Upper lobe of left lung (tissue), 6 donors: ENCODE results near the gene SLC19A1. TPM values are rescaled to one million over a fixed set of nuclear protein-coding genes. Genes with fewer than 3 reads are reported as not detected.

Source experiments
- ATAC-seq, 2 donors: fragments of 200-7000 bp; cut with Tn5 transposase; one replicate each; pipeline ENCODE4 v1.9.1; 2022; ENCODE audit warnings: mild to moderate bottlenecking in 2 of 2, moderate library complexity in 2 of 2; ENCODE audit not compliant: low FRiP score in 2 of 2
- DNase-seq, 2 donors: peaks; one replicate each; pipeline ENCODE4 v3.0.0-alpha.2; 2019 to 2020
- H3K27ac ChIP-seq, 4 donors: fragments of 200-600 bp; sonication (generic); one replicate each; pipeline ENCODE4 v1.5.1; 2016 to 2019
- H3K27me3 ChIP-seq, 4 donors: fragments of 200-600 bp; sonication (generic); one replicate each; pipeline ENCODE4 v1.5.1; 2017 to 2019
- H3K36me3 ChIP-seq, 4 donors: fragments of 200-600 bp; sonication (generic); one replicate each; pipeline ENCODE4 v1.5.1; 2016 to 2019
- H3K4me1 ChIP-seq, 4 donors: fragments of 200-600 bp; sonication (generic); one replicate each; pipeline ENCODE4 v1.5.1; 2018 to 2019
- H3K4me3 ChIP-seq, 4 donors: fragments of 200-600 bp; sonication (generic); one replicate each; pipeline ENCODE4 v1.5.1; 2017 to 2019; ENCODE audit warnings: mild to moderate bottlenecking in 2 of 4, moderate library complexity in 1 of 4
- H3K9me3 ChIP-seq, 4 donors: fragments of 200-600 bp; sonication (generic); one replicate each; pipeline ENCODE4 v1.5.1; 2018 to 2019
- EP300 ChIP-seq, 4 donors: sonication (generic); formaldehyde crosslinking; IDR thresholded peaks; one replicate each; pipeline ENCODE4 v1.5.1; 2017; ENCODE audit warnings: antibody characterized with exemption in 4 of 4, control low read depth in 2 of 4
- POLR2A ChIP-seq, 4 donors: fragments of 450-650 bp; IDR thresholded peaks; one replicate each; pipeline ENCODE4 v1.5.1; 2016 to 2017; ENCODE audit warnings: antibody characterized with exemption in 4 of 4, mild to moderate bottlenecking in 2 of 4
- POLR2AphosphoS5 ChIP-seq, 2 donors: sonication (generic); formaldehyde crosslinking; IDR thresholded peaks; one replicate each; pipeline ENCODE4 v1.5.1; 2017; ENCODE audit warnings: antibody characterized with exemption in 2 of 2
- WGBS, 2 donors: methylation state at CpG; one replicate each; pipeline ENCODE4 v1.1.5; 2017 to 2018; 5-methylcytosine and 5-hydroxymethylcytosine counted together
- total RNA-seq, 6 donors: library from RNA; depleted of rRNA in 4 of 6; stranded (reverse); fragments of >200 nt in 4 of 6; gene quantifications; one replicate each; pipeline versions ENCODE4 v1.1.0 to v1.2.1, GENCODE V29; 2016 to 2021
- TF ChIP-seq, protein P1 (sequence below), 6 experiments: fragments of 450-650 bp in 4 of 6; fragments of 200-600 bp in 2 of 6; sonication (generic) in 2 of 6; IDR thresholded peaks; one replicate each; pipeline ENCODE4 v1.5.1; 2016 to 2019; ENCODE audit warnings: antibody characterized with exemption in 6 of 6
- donor health status: DM: no; HTN: no; CAD: no; lungs with moderate emphysema.
- donor health status: DM: no; HTN: yes; CAD: no; lungs with severe emphysema.

Gene SLC19A1
- total RNA-seq, 6 donors from 2014 or later = 36.4 to 75.6 (median 49.9) TPM

DNA sequence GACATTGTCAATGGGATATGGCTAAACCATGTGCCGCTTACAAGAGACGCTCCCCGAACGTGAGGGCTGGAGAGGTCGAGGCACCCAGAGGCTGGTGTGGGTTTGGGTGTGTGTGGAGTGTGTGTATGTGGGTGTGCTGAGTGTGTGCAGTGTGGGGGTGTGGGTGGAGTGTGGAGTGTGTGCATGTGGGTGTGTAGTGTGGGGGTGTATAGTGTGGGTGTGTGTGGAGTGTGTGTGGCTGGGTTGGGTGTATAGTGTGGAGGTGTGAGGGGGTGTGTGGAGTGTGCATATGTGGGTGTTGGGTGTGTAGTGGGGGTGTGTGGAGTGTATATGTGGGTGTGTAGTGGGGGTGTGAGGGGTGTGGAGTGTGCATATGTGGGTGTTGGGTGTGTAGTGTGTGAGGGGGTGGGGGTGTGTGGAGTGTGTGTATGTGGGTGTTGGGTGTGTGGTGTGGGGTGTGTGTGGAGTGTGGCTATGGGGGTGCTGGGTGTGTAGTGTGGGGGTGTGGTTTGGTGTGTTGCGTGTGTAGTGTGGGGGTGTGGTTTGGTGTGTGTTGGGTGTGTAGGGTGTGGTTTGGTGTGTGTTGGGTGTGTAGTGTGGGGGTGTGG lies 42.2 kb downstream of the SLC19A1 start:
- H3K4me1 ChIP-seq = no peaks in the 10 kb centered on the region
- TF ChIP-seq EP300 (IDR thresholded peaks at IDR 0.05) (no peak), POLR2AphosphoS5 (IDR thresholded peaks at IDR 0.05) (no peak), POLR2A (IDR thresholded peaks at IDR 0.05) (no peak)
- TF ChIP-seq, protein P1, sequence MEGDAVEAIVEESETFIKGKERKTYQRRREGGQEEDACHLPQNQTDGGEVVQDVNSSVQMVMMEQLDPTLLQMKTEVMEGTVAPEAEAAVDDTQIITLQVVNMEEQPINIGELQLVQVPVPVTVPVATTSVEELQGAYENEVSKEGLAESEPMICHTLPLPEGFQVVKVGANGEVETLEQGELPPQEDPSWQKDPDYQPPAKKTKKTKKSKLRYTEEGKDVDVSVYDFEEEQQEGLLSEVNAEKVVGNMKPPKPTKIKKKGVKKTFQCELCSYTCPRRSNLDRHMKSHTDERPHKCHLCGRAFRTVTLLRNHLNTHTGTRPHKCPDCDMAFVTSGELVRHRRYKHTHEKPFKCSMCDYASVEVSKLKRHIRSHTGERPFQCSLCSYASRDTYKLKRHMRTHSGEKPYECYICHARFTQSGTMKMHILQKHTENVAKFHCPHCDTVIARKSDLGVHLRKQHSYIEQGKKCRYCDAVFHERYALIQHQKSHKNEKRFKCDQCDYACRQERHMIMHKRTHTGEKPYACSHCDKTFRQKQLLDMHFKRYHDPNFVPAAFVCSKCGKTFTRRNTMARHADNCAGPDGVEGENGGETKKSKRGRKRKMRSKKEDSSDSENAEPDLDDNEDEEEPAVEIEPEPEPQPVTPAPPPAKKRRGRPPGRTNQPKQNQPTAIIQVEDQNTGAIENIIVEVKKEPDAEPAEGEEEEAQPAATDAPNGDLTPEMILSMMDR (IDR thresholded peaks at IDR 0.05) = no peak
- no peak overlapping the region for H3K4me3 ChIP-seq
- H3K27me3 ChIP-seq = no peaks in the 10 kb centered on the region
- H3K9me3 ChIP-seq = no peaks in the 10 kb centered on the region
- peak in 1 of 2 donors; percentile 12 for DNase-seq
- peaks cover 0 to 34% (median 15%) of the 10 kb centered on the region in 4 donors for H3K36me3 ChIP-seq
- 88 to 97% methylated on average over 6 of the region's 6 CpGs for WGBS, 2 donors
- no peak overlapping the region for H3K27ac ChIP-seq
- ATAC-seq = no peak

DNA sequence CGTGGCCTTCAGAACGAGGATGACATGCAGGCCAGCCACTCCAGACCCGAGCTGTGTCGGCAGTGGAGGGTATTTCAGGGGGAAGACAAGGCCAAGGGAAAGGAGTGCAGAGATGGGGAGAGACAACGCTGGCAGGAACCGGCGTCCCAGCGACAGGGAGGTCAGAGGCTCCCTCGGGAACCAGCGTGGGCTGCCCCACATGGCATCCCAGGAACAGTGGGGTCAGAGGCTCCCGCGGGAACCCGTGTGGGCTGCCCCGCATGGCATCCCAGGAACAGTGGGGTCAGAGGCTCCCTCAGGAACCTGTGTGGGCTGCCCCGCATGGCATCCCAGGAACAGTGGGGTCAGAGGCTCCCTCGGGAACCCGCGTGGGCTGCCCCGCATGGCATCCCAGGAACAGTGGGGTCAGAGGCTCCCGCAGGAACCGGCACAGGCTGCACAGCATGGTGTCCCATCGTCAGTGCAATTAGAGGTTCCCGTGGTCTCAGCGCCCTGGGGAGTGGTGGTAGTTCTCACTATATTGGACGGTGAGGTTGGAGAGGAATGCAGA lies 43.0 kb downstream of the SLC19A1 start:
- WGBS, 2 donors = 92 to 93% methylated on average over 17 to 25 of the region's 25 CpGs
- Histone ChIP-seq H3K4me1 (no peaks in the 10 kb centered on the region), H3K27ac (no peak overlapping the region), H3K4me3 (no peak overlapping the region), H3K9me3 (no peaks in the 10 kb centered on the region), H3K27me3 (no peaks in the 10 kb centered on the region), H3K36me3 (peaks cover 0 to 37% (median 17%) of the 10 kb centered on the region in 4 donors)
- ATAC-seq (no peak), DNase-seq (peak in 1 of 2 donors; percentile 60)
- TF ChIP-seq POLR2AphosphoS5 (IDR thresholded peaks at IDR 0.05) = no peak
- TF ChIP-seq POLR2A (IDR thresholded peaks at IDR 0.05) = no peak
- TF ChIP-seq, protein P1 (IDR thresholded peaks at IDR 0.05) = no peak
- TF ChIP-seq EP300 (IDR thresholded peaks at IDR 0.05) = no peak

DNA sequence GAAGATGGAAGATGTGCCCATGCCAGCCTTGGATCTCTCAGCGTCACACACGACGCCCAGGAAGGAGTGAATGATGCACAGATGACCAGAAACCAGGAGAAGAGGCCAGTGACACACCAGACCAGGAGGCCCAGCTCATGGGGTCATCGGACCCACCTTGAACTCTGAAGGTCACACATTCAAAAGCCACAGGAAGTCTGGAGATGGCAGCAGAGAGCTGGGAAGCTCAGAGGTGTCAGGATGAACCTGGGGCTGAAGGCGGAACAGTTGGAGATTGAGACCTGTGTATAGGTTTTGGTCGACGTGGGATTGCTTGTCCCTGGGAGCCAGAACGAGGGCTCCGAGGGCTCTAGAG lies 43.6 kb downstream of the SLC19A1 start:
- no peaks in the 10 kb centered on the region for H3K9me3 ChIP-seq
- peaks cover 0 to 37% (median 18%) of the 10 kb centered on the region in 4 donors for H3K36me3 ChIP-seq
- no peaks in the 10 kb centered on the region for H3K27me3 ChIP-seq
- H3K27ac ChIP-seq = no peak overlapping the region
- DNase-seq = no peak
- no peaks in the 10 kb centered on the region for H3K4me1 ChIP-seq
- TF ChIP-seq POLR2AphosphoS5 (IDR thresholded peaks at IDR 0.05) (no peak), POLR2A (IDR thresholded peaks at IDR 0.05) (no peak), EP300 (IDR thresholded peaks at IDR 0.05) (no peak)
- TF ChIP-seq, protein P1 (IDR thresholded peaks at IDR 0.05) = no peak
- H3K4me3 ChIP-seq = no peak overlapping the region
- 87 to 91% methylated on average over 9 of the region's 9 CpGs for WGBS, 2 donors
- ATAC-seq = no peak

DNA sequence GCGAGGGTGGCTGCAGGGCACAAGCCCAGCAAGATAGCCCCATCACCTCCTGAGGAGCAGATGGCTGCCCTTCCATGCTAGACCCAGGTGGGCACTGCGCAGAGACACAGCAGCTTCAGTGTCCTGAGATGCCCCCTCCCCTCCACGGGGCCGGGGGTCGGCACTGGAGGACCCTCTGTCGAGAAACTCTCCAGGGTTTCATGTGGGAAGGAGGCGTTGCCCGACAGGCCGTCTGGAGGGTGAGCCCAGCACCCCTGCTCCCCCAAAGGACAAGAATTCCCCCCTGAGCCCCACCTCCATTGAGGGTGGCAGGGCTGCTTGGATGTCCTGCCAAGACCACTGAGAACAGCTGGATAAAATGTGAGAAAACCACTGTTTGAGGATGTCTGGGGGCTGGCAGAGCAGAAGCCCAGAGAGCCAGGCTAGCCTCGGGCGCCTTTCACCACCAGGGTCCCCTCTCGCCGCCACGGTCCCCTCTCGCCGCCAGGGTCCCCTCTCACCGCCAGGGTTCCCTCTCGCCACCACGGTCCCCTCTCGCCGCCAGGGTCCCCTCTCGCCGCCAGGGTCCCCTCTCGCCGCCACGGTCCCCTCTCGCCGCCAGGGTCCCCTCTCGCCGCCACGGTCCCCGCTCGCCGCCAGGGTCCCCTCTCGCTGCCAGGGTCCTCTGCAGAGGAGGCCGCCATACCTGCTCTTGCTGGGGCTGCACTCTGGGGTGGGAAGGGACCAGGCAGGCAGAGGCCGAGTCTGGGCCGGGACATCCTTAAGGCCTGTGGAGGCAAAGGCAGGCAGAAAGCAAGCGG lies 44.2 kb downstream of the SLC19A1 start:
- Histone ChIP-seq H3K27me3 (no peaks in the 10 kb centered on the region), H3K36me3 (peaks cover 0 to 37% (median 18%) of the 10 kb centered on the region in 4 donors), H3K4me1 (no peaks in the 10 kb centered on the region), H3K4me3 (no peak overlapping the region), H3K27ac (no peak overlapping the region), H3K9me3 (no peaks in the 10 kb centered on the region)
- 95 to 98% methylated on average over 28 to 36 of the region's 39 CpGs for WGBS, 2 donors
- DNase-seq (peak in 1 of 2 donors; percentile 67), ATAC-seq (no peak)
- TF ChIP-seq EP300 (IDR thresholded peaks at IDR 0.05) = no peak
- TF ChIP-seq, protein P1 (IDR thresholded peaks at IDR 0.05) = no peak
- no peak for TF ChIP-seq POLR2A (IDR thresholded peaks at IDR 0.05)
